GM19455 (cell line): ENCODE data around the gene KIAA1217.

Experiments
- ATAC-seq: cut with Tn5 transposase; IDR thresholded peaks from one replicate; pipeline ENCODE4 v1.9.1; 2021; ENCODE audit not compliant: unreplicated experiment

The KIAA1217 gene

DNA sequence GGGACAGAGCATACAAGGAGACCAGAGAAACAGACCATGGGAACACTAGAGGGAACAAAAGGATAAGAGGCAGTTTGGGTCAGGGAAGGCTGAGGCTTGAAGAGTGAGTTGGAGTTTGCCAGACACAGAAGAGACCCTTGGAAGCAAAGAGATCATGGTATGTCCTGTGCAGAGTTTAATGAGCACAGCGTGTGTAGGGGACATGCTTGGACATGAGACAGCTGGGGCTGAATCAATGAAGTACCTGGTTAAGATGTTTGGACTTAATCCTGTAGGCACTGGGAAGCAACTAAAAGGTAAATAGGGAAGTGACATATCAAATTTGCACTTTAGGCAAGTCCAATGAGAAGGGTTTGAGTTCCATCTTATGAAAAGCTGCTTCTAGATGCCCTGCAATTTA is 79.6 kb downstream of the KIAA1217 start:
- ATAC-seq = no peak

- ATAC-seq = no peak
Observed at GRCh38 chr10:24289235-24289634, 80.3 kb downstream of the KIAA1217 start.

- ATAC-seq = no peak
Observed at GRCh38 chr10:24292304-24293293, 83.7 kb downstream of the KIAA1217 start.

DNA sequence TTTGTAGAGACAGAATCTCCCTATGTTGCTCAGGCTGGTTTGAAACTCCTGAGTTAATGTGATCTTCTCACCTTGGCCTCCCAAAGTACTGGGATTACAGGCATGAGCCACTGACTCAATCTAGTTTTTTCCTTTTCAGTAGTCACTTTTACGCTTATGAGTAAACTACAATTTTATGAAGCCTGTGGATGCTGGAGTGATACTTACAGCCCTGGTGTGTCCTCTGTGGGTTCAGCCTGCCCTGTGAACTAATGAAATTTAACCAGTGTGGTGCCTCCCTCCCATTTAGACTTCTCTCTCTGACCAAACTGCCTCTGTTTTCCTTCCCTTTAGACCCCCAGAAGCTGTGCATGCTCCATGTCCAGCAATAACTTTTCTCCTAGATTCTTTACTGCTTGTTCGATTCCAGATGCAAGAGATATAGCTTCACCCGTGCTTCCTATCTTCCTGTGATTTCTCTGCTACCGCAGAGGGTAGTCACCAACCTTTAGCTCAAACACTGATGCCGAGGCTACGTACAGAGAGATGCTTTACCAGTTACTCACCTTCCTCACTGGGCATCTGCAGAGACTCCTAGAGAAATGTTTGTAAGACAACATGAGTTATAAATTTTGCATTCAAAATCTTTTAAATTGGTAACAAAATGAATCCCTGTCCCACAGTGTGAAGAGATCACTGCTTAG is 90.8 kb downstream of the KIAA1217 start:
- no peak for ATAC-seq

DNA sequence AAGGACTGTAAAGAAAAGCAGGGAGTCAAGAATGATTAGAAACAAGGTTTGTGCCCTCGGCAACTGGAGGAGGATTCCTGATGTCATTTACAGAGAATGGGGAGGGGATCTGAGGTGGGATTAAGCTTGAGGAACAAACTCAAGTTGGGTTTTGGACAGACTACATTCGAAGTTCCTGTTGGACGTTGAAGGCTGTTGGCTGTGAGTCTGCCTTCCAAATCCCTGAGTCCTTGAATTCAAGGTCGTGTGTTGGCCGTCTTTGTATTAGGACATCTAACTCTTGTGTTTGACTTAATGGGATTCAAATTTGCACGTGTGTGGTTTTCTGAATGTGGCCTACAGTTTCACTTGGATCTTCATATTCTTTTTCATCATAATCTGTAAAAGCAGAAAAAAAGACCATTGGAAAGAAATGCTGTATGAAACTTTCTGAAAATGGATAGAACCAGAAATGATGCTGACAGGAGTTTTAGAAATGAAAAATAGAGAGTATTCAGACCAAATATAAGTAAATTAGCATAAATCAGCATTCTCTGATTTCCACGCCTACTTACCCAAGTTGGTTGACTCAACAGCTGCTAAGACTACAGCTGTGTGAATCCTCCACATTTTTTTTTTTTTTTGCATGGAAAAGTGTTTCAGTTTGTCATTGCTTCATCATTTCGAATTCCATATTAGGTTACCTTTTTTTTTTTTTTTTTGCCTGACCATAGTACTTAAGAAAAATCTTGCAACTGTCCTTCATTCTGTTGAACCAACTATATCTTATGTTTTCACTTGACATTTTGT is 94.8 kb downstream of the KIAA1217 start:
- no peak for ATAC-seq

GRCh38 chr10:24305551-24306506 is 96.9 kb downstream of the KIAA1217 start:
- ATAC-seq = no peak

DNA sequence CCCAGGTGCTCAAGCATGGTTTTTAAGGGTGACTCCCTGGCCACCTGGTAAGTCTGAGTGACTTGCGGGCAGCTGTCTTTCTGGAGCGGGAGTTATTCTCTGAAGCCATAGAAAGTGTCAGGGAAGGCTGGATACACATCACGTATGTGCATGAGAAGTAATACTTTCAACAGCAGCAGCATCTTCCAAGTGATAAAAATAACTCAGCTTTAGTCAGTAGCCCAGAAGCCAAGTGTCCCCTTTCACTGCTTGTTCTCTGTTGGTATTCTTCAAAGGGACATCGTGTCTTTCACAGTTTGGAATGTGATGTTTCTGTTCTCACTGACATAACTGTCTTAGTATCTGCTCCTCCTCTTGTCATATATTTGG is 97.6 kb downstream of the KIAA1217 start:
- no peak for ATAC-seq

- no peak for ATAC-seq
Observed at GRCh38 chr10:24307116-24307515, 98.2 kb downstream of the KIAA1217 start.

- no peak for ATAC-seq
Observed at GRCh38 chr10:24307696-24308485, 99.0 kb downstream of the KIAA1217 start.

GRCh38 chr10:24310104-24310503 is 101.2 kb downstream of the KIAA1217 start:
- no peak for ATAC-seq

DNA sequence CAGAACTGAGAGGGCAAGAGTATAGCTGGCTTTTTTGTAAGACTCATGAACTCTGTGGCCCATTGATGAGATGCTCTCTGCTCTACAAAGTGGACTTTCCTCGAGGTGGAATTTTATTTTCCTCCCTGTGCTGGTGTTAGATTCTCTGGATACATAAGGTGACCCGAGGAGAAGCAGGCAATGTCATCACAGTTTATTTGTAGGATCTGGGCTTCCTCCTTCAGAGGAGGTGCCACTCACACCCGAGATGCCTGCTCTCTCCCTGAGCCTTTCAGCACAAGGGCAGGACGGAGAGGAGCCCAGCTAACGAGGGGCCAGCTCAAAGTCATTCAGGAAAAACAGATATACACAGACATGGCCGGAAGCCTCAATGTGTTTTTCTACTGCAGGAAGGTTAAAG is 103.0 kb downstream of the KIAA1217 start:
- ATAC-seq = no peak

DNA sequence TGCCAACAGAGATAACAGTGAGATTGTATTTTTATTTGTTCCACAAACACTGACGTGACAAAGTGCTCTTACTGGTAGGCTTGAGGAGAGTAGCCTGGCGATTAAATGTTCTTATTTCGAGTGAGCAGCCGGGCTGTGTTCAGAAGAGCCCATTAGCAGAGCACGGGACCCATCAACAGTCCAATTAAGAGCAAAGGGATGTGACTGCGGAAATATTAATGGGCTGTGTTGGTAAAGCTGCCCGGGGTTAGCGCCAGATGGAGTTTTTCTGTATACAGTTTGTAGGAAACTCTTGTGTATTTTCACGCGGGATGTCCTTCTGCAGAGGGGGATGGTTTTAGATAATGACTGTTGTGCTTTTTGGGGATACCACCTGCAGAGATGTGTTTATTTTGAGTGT is 104.3 kb downstream of the KIAA1217 start:
- ATAC-seq = no peak

DNA sequence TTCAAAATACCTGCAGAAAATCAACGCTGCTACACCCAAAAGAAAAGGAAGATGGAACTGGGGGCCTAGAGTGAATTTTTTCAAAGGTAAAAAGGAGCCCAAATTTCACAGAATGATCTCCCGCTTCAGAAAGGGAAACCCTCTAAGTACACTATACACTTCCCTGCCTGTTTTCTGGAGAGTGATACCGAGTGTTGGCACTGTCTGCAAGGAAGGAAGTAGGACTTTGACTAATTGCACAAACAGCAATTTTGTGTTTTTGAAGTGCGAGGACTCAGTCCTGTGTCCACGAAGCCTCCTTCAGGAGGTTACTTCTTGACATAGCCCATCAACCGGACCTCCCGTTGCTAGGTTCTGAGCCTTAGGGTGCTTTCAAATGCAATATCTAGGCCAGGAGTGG is 106.3 kb downstream of the KIAA1217 start:
- ATAC-seq = no peak

DNA sequence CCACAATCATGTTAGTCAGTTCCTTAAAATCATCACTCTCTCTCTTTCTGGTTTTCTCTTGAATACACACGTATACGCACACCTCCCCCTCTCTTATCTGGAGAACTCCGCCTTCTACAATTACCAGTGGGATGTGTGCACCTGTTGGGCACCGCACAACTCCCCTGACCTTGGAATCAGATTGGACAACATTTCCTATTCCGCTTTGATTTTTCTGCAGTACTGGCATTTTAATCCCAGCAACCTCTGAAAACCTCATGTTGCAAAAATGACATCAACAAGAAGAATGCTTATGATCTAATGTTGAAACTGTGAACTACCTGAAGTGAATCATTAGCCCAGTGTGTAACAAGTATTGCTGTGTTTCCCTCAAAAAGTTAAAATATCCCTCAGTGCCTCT is 109.6 kb downstream of the KIAA1217 start:
- no peak for ATAC-seq

- ATAC-seq = no peak
Observed at GRCh38 chr10:24320373-24320772, 111.4 kb downstream of the KIAA1217 start.

GRCh38 chr10:24324651-24325050 is 115.7 kb downstream of the KIAA1217 start:
- ATAC-seq = no peak

DNA sequence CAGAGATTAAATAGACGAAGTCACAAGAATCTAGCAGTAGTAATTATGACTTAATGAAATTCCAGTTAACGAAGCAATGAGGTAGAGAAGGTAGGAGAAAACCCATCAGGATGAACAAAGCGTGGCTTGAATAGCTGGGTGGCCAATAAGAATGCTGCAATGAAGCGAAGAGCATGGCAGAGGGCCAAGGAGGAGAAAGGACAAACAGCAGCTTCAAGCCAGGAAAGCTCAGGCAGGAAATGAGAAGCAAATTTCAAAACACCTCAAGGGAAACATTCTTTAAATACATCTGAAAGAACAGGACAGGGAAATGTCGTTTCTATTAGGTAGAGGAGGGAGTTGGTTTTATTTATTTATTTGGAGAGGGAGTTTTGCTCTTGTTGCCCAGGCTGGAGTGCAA is 122.5 kb downstream of the KIAA1217 start:
- no peak for ATAC-seq

DNA sequence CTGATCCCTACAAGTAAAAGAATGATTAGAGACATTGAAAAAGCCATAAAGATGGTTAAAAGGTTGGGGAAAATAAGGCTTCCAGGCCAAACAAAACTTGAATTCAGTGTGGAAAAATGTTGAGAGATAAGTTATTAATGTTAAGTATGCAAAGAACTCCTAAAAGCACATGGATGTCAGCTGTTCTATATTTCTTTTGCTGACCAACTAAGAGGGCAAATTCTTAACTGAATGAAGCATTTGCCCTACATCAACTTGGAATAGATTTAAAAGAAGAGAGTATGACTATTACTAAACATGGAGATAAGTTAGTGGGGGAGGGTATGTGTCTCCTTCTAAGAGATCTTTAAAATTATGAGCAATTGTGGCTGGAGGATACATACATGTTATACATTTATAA is 124.8 kb downstream of the KIAA1217 start:
- ATAC-seq = no peak

GRCh38 chr10:24334279-24334939 is 125.5 kb downstream of the KIAA1217 start:
- no peak for ATAC-seq
